GM19397 (cell line): Measurements from ENCODE around the gene ITGA1.
A peak's percentile ranks its signal among the peaks of the same experiment; 100 is the strongest.

Source experiments
- ATAC-seq: cut with Tn5 transposase; IDR thresholded peaks from one replicate; pipeline ENCODE4 v1.9.1; 2021; ENCODE audit warnings: mild to moderate bottlenecking, moderate library complexity; ENCODE audit not compliant: unreplicated experiment

Gene ITGA1

GRCh38 chr5:52894451-52894850 is 106.7 kb downstream of the ITGA1 start:
- ATAC-seq = no peak

- ATAC-seq = no peak
Measured at GRCh38 chr5:52895075-52895474, 107.4 kb downstream of the ITGA1 start.

DNA sequence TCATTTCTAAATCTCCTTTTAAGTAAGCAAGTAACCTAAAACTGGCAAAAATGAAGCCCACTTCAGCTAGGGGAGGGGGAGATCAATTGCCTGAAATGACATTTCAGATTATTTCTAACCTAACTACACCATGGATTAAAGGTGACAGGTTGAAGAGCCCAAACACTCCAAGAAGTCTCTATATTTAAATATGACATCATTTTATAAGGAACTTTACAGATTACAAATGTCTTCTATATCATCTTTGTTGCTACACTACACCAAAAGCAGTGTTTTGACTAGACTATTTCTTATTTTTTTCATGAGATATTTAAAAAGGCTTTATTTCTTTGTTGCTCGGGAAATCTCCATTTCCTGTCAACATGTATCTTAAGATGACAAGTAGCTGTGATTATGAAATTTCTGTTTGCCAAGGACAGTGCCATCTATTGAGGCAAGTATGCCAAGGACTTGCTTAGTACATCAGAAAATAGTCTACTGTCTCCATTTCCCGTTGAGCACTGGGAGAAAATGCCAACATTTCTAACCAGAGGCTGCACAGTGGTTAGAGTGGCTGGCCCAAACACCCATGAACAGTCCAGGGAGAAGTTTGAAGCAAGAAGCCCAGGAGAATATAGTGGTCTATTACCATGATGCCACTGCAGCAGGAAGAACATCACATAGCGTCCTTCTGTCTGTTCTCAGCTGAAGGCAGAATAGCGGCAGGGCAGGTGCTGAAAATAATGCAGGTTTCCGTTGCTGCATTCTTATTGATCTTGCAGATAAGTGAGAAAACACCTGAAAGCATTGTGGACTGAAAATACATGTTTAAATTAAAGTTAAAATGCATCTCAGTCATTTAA is 108.1 kb downstream of the ITGA1 start:
- ATAC-seq = no peak

- ATAC-seq = no peak
Measured at GRCh38 chr5:52896534-52897237, 109.0 kb downstream of the ITGA1 start.

DNA sequence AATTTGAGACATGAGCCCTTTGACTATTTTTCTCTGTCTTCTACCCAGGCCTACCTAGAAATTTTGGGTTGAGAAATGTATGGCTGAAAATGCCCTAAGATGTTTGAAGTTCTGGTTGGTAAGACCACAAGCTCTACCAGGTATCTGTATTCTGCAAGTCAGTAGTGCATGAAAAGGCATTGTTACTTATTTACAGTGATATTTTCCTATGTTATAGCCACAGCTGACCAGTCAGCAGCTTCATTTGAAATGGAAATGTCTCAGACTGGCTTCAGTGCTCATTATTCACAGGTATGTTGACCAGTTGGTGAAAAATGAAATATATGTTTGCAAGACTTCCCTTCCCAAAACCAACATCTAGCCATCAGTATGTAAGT is 109.5 kb downstream of the ITGA1 start:
- no peak for ATAC-seq

DNA sequence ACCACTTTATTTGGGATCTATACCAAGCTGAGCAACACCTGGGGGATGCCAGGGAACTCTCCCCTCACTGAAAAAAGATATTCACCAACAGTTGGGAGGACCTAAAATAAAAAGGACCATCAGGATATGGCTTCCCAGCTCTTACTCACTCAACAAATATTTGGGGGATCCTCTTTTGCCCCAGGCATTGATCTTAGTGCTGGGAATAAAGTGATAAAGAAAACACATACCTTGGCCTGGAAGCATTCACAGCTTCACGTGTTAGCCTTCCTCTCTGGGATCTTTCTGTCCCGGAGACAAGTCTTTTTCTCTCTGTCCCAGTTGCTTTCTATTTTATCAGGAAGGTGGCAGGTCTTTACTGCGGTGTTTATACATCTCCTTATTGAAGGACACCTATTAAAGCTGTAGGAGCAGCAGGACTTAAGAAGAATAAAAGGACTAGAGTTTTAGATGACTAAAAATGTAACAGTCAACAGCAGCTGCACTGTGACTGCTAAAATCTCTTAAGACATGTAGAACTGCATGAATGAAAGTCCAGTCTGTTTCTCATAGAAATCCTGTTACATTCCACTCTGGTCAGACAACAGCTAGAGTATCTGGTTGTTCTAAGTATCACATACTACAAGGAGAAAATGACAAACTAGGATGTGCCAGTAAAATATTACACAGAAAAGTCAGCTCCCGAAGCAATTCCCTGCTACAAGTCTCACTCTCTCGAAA is 111.4 kb downstream of the ITGA1 start:
- no peak for ATAC-seq

- ATAC-seq = no peak
Measured at GRCh38 chr5:52903142-52903541, 115.4 kb downstream of the ITGA1 start.

DNA sequence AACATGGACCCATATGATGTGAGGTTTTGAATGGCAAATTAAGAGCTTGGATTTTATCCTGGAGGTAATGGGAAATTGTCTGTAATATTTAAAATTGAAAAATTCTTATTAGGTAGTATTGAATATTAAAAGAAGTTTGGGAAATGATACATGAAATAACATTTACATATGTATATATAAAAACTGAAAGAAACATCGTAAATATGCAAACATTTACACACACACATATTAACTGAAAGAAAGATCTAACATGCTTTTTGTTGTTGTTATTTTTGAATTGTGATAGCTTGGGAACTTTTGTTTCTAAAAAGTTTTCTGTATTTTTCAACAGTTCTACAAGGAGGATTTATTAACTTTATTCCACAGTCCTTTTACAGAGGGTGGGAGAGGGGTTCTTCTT is 118.6 kb downstream of the ITGA1 start:
- ATAC-seq = no peak

- ATAC-seq = no peak
Measured at GRCh38 chr5:52906845-52907244, 119.1 kb downstream of the ITGA1 start.

DNA sequence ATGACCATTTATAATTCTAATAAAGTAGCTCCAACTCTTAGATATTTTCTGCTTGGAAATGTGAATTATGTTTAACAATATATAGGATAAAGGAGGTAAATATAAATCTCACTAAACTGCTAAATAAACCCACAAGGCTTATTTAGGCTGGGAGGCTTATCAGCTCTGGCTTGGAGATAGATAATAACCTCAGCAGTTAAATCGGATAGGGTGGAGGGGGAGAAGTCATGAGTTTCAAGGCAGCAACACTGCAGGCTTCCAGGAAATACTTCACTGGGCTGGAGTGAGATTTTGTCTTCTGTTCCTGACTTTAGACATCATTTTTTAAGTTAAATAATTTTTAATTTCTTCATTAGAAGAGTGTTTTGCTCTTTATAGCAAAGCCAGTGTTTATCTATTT is 121.5 kb downstream of the ITGA1 start:
- no peak for ATAC-seq

GRCh38 chr5:52910071-52910470 is 122.4 kb downstream of the ITGA1 start:
- no peak for ATAC-seq

GRCh38 chr5:52915176-52915875 is 127.6 kb downstream of the ITGA1 start:
- peak; percentile 100 for ATAC-seq

- no peak for ATAC-seq
Measured at GRCh38 chr5:52920929-52921328, 133.2 kb downstream of the ITGA1 start.

- ATAC-seq = no peak
Measured at GRCh38 chr5:52922384-52922783, 134.7 kb downstream of the ITGA1 start.

- ATAC-seq = no peak
Measured at GRCh38 chr5:52924456-52924855, 136.7 kb downstream of the ITGA1 start.

DNA sequence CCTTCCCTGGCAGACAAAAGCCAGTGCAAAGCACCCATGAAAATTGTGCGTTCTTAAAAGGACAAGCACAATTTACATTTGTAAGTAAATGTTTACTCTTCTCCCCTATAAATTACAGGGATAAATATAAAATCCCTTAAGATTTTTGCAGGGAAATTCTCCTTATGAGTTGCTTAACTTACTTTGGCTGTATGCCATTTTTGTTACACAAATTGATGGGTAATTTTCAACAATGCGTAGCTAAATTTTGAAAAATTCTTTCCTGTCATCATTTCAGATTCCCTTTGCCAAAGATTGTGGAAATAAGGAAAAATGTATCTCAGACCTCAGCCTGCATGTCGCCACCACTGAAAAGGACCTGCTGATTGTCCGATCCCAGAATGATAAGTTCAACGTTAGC is 137.3 kb downstream of the ITGA1 start:
- no peak for ATAC-seq

GRCh38 chr5:52928689-52929088 is 141.0 kb downstream of the ITGA1 start:
- ATAC-seq = no peak

DNA sequence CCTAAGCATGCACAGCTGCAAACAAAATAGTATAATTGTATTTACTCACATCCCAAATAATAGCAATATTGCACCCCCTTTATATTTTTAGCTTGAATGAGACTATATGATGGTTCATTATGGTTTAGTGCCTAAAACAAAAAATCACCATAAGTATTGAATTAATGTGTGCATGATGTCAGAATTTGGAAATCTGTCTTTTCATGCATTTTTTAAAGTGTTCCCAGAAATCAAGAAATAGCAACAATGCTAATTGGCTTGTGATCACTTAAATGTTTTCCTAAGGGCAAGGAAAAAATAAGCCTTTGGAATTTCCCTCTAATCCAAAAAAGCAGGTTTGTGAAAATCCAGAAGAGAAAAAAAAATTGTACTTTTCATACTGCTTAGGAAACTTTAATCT is 150.5 kb downstream of the ITGA1 start:
- ATAC-seq = no peak

DNA sequence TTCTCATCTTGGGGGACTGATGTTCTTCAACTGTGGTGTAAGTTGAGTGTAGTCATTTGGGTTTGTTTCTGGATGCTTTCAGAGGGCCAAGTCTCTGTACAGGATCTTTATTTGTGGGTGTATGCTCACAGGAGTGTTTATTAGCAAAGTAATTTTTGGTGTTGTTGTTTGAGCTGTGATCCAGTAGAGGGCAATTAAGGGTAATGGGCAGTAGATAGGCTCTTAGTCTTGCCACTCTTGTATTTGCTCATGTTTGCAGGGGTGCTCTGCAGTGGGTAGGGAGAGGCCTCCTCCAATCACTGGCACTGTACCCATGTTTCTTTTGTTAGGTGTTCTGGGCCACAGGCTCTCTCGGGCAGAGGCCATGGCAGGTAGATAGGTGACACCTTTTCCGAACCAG is 155.6 kb downstream of the ITGA1 start:
- peak; percentile 54 for ATAC-seq

GRCh38 chr5:52943808-52944207 is 156.1 kb downstream of the ITGA1 start:
- no peak for ATAC-seq

DNA sequence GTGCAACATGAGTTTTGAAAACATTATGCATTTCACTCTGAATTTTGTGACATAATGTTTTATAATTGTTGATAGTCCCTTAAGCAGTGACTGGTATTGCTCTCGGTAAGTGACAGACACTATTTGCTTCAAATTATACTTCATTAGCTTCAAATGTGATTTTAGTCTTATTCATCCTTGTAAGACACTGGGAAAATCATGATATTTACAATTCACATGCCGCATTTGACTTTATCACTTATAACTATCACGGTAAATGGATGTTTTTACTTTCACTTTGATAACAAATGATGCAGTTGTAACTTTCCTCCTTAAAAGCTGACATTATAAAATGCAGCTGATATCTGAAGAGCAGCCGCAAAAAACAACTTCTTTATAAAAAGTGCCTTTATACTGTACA is 157.3 kb downstream of the ITGA1 start:
- ATAC-seq = no peak
